Esophagus squamous epithelium (tissue), 5 donors: ENCODE measurements around the gene FNDC3B. TPM values are rescaled to one million over a fixed set of nuclear protein-coding genes. Genes with fewer than 3 reads are reported as not detected.

Experiments used
- DNase-seq: peaks from one replicate; lab custom pipeline; 2025; lab: John Stamatoyannopoulos, UW
- H3K27ac ChIP-seq, 4 donors: fragments of 200-600 bp; sonication (generic); one replicate each; pipeline ENCODE4 v1.5.1; 2016 to 2019; ENCODE audit warnings: mild to moderate bottlenecking in 1 of 4
- H3K27me3 ChIP-seq, 4 donors: fragments of 200-600 bp; sonication (generic); 1 replicate in 3 of 4; 2 replicates in 1 of 4; pipeline versions ENCODE4 v1.5.1 to v1.6.0; 2017 to 2021; ENCODE audit warnings: antibody characterized with exemption in 1 of 4
- H3K36me3 ChIP-seq, 3 donors: fragments of 200-600 bp; sonication (generic); one replicate each; pipeline ENCODE4 v1.5.1; 2016 to 2019
- H3K4me1 ChIP-seq, 3 donors: fragments of 200-600 bp; sonication (generic); one replicate each; pipeline ENCODE4 v1.5.1; 2017 to 2019
- H3K4me3 ChIP-seq, 4 donors: fragments of 200-600 bp; sonication (generic); 1 replicate in 3 of 4; 2 replicates in 1 of 4; pipeline ENCODE4 v1.5.1; 2016 to 2019; ENCODE audit warnings: mild to moderate bottlenecking in 2 of 4, moderate library complexity in 1 of 4
- H3K9me3 ChIP-seq, 3 donors: fragments of 200-600 bp; sonication (generic); one replicate each; pipeline ENCODE4 v1.5.1; 2016 to 2019
- POLR2A ChIP-seq, 4 donors: fragments of 450-650 bp; IDR thresholded peaks; one replicate each; pipeline ENCODE4 v1.6.1; 2017; ENCODE audit warnings: antibody characterized with exemption in 4 of 4, mild to moderate bottlenecking in 4 of 4, moderate library complexity in 3 of 4
- WGBS, 2 donors: methylation state at CpG; one replicate each; pipeline ENCODE4 v1.1.5; 2018; 5-methylcytosine and 5-hydroxymethylcytosine counted together
- intact Hi-C: fragments of 100-400 bp; cut with DNase I; formaldehyde crosslinking; loops from one replicate; pipeline ENCODE4 v1.15.0; 2022
- total RNA-seq, 4 donors: library from RNA; depleted of rRNA; stranded (reverse); fragments of >200 nt; gene quantifications; one replicate each; pipeline ENCODE4 v1.1.0, GENCODE V29; 2016
- TF ChIP-seq, protein P1 (sequence below), 6 experiments: fragments of 450-650 bp in 4 of 6; fragments of 200-600 bp in 2 of 6; sonication (generic) in 2 of 6; IDR thresholded peaks; one replicate each; pipeline ENCODE4 v1.5.1; 2016 to 2019; ENCODE audit warnings: antibody characterized with exemption in 6 of 6, mild to moderate bottlenecking in 4 of 6, moderate library complexity in 4 of 6
- donor health status: DM: yes; HTN: yes; CAD: no.

FNDC3B gene
- total RNA-seq, 4 donors from 2014 or later: 7.7 to 44.3 (median 20.4) TPM

DNA sequence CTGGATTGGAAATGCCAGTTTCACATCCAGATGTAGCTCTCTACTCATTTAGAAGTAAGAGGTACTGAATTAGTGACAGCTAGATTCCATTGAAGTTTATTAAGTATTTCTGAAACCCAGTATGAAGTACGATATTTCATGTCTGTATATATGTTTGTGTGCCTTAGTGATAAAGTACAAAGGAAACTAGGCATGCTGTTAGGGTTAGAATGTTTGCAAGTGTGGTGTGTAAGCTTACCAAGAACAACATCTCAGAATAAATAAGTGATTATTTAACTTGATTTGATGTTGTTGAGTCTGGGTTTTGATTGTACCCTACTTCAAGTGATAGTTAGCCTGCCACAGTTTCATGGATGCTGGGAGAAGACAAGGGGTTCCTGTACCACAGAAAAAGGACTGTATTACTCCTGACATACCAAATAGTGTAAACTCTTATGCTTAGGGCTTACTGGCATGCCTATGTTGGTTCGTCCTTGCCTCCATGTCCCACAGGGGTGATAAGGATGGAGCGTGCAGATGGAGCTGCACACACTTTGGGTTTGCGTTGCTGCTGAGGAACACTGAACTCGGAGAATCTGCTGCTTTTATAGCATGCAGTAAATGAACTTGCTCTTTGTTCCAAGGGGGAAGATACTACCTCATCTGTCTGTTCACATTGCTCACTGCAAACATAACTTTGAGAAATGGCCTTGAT, 43.6 kb downstream of the FNDC3B start:
- Histone ChIP-seq H3K4me3 (no peak overlapping the region), H3K27me3 (no peaks in the 10 kb centered on the region), H3K4me1 (peaks cover 6 to 30% (median 13%) of the 10 kb centered on the region in 3 donors), H3K36me3 (no peaks in the 10 kb centered on the region), H3K27ac (peak overlapping the region in 3 of 4 donors; percentile 68 to 81 (median 75)), H3K9me3 (no peaks in the 10 kb centered on the region)
- DNase-seq: no peak
- intact Hi-C loops: no loop called here
- TF ChIP-seq POLR2A (IDR thresholded peaks at IDR 0.05): no peak
- 92 to 95% methylated on average over 5 of the region's 5 CpGs for WGBS, 2 donors

DNA sequence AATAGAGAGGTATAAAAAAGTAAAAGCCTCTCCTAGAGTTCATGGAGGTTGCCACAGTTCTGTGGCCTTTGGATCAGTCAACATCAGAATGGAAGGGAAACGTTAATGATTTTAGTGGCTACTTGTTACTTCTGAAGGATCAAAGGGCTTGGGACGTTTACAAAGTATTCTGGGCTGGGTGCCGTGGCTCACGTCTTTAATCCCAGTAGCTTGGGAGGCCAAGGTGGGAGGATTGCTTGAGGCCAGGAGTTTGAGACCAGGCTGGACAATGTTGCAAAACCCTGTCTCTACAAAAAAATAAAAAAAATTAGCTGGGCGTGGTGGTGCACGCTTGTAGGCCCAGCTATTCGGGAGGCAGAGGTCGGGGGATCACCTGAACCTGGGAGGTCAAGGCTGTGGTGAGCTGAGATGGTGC, 44.6 kb downstream of the FNDC3B start:
- Histone ChIP-seq H3K27me3 (no peaks in the 10 kb centered on the region), H3K4me1 (peaks cover 9 to 39% (median 16%) of the 10 kb centered on the region in 3 donors), H3K4me3 (no peak overlapping the region), H3K27ac (no peak overlapping the region), H3K36me3 (no peaks in the 10 kb centered on the region), H3K9me3 (no peaks in the 10 kb centered on the region)
- TF ChIP-seq, protein P1, sequence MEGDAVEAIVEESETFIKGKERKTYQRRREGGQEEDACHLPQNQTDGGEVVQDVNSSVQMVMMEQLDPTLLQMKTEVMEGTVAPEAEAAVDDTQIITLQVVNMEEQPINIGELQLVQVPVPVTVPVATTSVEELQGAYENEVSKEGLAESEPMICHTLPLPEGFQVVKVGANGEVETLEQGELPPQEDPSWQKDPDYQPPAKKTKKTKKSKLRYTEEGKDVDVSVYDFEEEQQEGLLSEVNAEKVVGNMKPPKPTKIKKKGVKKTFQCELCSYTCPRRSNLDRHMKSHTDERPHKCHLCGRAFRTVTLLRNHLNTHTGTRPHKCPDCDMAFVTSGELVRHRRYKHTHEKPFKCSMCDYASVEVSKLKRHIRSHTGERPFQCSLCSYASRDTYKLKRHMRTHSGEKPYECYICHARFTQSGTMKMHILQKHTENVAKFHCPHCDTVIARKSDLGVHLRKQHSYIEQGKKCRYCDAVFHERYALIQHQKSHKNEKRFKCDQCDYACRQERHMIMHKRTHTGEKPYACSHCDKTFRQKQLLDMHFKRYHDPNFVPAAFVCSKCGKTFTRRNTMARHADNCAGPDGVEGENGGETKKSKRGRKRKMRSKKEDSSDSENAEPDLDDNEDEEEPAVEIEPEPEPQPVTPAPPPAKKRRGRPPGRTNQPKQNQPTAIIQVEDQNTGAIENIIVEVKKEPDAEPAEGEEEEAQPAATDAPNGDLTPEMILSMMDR (IDR thresholded peaks at IDR 0.05): no peak
- no peak for TF ChIP-seq POLR2A (IDR thresholded peaks at IDR 0.05)
- DNase-seq: no peak
- WGBS, 2 donors: 89 to 95% methylated on average over 8 of the region's 8 CpGs
- intact Hi-C loops: no loop called here

DNA sequence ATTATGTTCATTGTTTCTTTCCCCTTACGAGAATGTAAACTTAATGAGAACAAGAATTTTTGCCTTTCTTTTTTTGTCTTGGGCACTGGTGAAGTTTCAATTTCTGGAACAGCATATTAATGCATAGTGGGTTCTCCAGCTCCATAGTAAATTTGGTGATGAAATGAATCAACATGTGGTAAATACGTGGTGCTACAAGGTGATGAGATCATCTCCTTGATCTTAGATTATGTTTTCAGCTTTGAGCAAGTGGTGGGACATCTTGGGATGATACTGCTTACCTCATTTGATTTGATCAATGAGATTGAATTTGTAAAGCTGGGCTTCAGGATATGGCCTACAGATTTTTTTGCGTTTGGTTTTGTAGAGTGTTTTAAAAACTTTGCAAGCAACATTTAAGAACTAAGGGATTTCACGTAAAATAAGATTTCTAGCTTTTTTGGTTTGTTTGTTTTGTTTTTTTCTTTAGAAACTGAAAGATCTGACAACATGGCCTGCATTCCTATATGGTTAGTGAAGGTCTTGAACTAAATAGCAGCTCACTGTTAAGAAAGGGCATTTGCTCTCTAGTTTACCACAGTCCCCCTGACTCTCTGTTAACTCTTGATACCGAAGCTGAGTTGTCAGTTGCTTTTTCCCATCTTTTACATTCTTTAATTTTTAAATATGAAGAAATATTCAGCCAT, 45.6 kb downstream of the FNDC3B start:
- Histone ChIP-seq H3K4me1 (peaks cover 9 to 45% (median 16%) of the 10 kb centered on the region in 3 donors), H3K9me3 (no peaks in the 10 kb centered on the region), H3K27ac (no peak overlapping the region), H3K4me3 (no peak overlapping the region), H3K36me3 (no peaks in the 10 kb centered on the region), H3K27me3 (no peaks in the 10 kb centered on the region)
- DNase-seq: no peak
- no peak for TF ChIP-seq POLR2A (IDR thresholded peaks at IDR 0.05)
- TF ChIP-seq, protein P1 (IDR thresholded peaks at IDR 0.05): no peak
- 78 to 86% methylated on average over 5 of the region's 5 CpGs for WGBS, 2 donors
- intact Hi-C loops: no loop called here

DNA sequence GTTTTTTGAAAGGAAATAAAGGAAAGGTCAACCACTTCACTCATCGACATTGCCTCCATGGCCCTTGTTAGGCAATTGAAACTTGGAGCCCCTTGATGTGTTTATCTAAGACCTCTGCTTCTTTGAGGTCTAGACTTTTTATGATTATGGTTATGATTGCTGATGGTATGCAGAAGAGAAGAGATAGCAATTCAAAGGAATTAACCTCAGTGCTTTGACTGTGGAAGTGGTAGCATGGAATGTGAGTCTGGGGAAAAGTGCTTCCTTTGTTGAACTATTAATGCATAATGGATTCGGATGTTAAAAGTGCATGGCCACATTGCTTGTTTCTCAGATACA, 46.1 kb downstream of the FNDC3B start:
- TF ChIP-seq, protein P1 (IDR thresholded peaks at IDR 0.05): no peak
- no peak for TF ChIP-seq POLR2A (IDR thresholded peaks at IDR 0.05)
- Histone ChIP-seq H3K4me3 (no peak overlapping the region), H3K27ac (no peak overlapping the region), H3K4me1 (peaks cover 9 to 45% (median 16%) of the 10 kb centered on the region in 3 donors), H3K36me3 (no peaks in the 10 kb centered on the region), H3K9me3 (no peaks in the 10 kb centered on the region), H3K27me3 (no peaks in the 10 kb centered on the region)
- intact Hi-C loops: no loop called here
- DNase-seq: no peak
- 86 to 97% methylated on average over 2 of the region's 2 CpGs for WGBS, 2 donors

DNA sequence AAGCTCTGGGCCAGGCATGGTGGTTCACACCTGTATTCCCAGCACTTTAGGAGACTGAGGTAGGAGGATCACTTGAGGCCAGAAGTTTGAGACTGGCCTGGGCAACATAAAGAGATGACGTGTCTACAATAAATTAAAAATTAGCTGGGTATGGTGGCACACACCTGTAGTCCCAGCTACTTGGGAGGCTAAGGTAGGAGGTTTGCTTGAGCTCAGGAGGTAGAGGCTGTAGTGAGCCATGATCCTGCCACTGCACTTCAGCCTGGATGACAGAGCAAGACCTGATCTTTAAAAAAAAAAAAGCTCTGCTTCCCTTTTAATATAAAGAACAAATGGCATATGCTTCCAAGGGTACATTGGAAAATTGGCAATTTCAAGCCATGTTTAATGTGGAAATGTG, 46.7 kb downstream of the FNDC3B start:
- intact Hi-C loops: no loop called here
- TF ChIP-seq, protein P1 (IDR thresholded peaks at IDR 0.05): no peak
- TF ChIP-seq POLR2A (IDR thresholded peaks at IDR 0.05): no peak
- 90 to 100% methylated on average over 1 of the region's 1 CpG for WGBS, 2 donors
- Histone ChIP-seq H3K27ac (no peak overlapping the region), H3K9me3 (no peaks in the 10 kb centered on the region), H3K36me3 (no peaks in the 10 kb centered on the region), H3K4me3 (no peak overlapping the region), H3K4me1 (peaks cover 9 to 45% (median 16%) of the 10 kb centered on the region in 3 donors), H3K27me3 (no peaks in the 10 kb centered on the region)
- no peak for DNase-seq
